ENCODE results near the gene DRC7. TPM values are rescaled to one million over a fixed set of nuclear protein-coding genes. Genes with fewer than 3 reads are reported as not detected.

Gene DRC7
- total RNA-seq, 1 experiment from 2014 or later: not detected

DNA sequence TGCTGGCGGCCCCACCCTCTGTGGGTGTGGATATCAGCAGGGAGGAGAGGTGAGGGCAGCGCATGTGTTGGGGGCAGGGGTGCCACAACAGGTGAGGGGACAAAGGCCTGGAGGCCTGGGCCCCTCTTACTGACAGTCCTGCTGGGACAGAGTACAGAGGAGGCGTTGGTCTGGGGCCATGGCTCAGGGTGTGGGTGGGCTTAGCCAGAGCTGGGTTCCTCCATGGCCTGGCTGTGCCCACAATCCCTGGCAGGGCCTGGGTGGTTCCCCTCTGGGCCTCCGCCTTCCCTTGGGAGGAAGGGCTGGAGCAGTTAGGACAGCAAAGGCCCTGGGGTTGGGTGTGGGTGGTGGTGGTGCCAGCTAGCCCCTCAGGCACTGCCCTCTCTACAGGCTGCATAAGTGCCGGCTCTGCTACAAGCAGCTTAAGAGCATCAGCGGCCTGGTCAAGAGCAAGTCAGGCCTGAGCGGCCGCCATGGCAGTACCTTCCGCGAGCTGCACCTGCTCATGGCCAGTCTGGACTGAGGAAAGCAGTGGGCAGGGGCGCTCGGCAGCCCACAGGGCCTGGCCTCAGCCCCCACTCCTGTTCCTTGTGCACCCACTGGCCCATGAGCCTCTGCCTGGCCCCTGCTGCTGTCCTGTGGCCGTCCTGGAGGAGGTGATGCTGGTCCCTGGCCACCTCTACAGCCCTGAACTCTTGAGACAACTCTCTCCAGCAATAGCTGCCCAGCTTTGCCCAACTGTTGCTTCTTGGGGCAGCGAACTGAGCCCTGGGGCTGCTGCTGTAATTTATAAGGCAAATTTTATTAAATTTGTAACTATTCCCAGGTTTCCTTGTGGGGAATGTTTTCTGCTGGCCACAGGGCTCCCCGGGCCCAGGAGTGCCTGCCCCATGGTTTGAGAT lies 62.1 kb downstream of the DRC7 start:
- CTCF ChIA-PET: interaction anchor here (0.6 to 1.4 kb wide), 2 partner anchors 29 to 107 kb away, joined by 3 to 5 read pairs; no protein-coding TSS in a partner anchor
- Histone ChIP-seq H3K27ac (ENCODE audit: low read length) (no peak overlapping the region), H3K4me1 (ENCODE audit: control insufficient read depth, insufficient read depth, low read length) (no peaks in the 10 kb centered on the region)

DNA sequence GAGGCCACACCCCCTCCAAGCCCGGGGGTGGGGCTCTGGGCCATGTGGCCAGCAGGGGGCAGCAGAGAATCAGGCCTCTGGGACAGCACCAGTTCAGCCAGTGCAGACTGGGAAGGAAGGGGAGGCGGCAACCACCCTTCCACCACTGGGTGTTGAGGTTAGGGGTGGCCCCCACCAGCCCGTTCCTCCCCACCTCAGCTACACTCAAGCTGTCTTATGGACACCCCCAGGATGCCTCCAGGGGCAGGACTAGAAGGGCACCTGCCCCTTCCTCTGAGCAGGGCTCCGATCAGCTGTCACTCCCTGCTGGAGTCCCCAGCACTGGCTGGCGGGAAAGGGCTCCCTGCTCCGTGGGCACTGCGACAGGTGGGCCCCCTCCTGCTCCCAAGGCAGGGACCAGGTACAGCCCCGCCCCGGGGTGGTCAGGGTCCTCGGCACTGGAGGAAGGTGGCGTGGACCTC lies 62.8 kb downstream of the DRC7 start:
- CTCF ChIA-PET: interaction anchor here (1.4 kb wide), 1 partner anchor 106 kb away, joined by 3 read pairs; no protein-coding TSS in a partner anchor
- in situ Hi-C loops (cut with HindIII; ENCODE audit: low pct_unique_long_range_greater_than_20kb, low sequenced_read_pairs): no loop called here
- H3K4me1 ChIP-seq (ENCODE audit: control insufficient read depth, insufficient read depth, low read length): no peaks in the 10 kb centered on the region

More for the DNA sequence above, 62.1 kb downstream of the DRC7 start:
- ATAC-seq (0 out of 2 replicates have a peak, but pooled peaks have one; percentile 4), DNase-seq (ENCODE audit: low read depth, low spot score) (no peak)
- POLR2A ChIA-PET: no interaction called here
- Histone ChIP-seq H3K36me3 (ENCODE audit: control insufficient read depth, insufficient read depth, low read length) (no peaks in the 10 kb centered on the region), H3K9me3 (ENCODE audit: control insufficient read depth, insufficient read depth, low read depth, low read length) (no peaks in the 10 kb centered on the region), H3K27me3 (ENCODE audit: control insufficient read depth, insufficient read depth, low read length) (no peaks in the 10 kb centered on the region), H3K4me3 (ENCODE audit: low read depth in 2 of 2, low read length in 2 of 2) (no peak overlapping the region)
- in situ Hi-C loops (cut with HindIII; ENCODE audit: low pct_unique_long_range_greater_than_20kb, low sequenced_read_pairs): no loop called here
- intact Hi-C loops (cut with micrococcal nuclease; ENCODE audit: unreplicated experiment): loop anchor here (2.0 to 10.0 kb wide), 2 partner anchors 106 to 248 kb away; partner anchors contain the start of genes USB1 and ZNF319
- no TSS peak for BruUV-seq (replicated peaks)
- TF ChIP-seq SIN3A (IDR thresholded peaks at IDR 0.05; ENCODE audit: borderline replicate concordance, insufficient read depth, low read depth, low read length) (no peak), TCF7L2 (IDR thresholded peaks at IDR 0.05; ENCODE audit: low read depth, low read length) (no peak)
- TF ChIP-seq, protein P1, sequence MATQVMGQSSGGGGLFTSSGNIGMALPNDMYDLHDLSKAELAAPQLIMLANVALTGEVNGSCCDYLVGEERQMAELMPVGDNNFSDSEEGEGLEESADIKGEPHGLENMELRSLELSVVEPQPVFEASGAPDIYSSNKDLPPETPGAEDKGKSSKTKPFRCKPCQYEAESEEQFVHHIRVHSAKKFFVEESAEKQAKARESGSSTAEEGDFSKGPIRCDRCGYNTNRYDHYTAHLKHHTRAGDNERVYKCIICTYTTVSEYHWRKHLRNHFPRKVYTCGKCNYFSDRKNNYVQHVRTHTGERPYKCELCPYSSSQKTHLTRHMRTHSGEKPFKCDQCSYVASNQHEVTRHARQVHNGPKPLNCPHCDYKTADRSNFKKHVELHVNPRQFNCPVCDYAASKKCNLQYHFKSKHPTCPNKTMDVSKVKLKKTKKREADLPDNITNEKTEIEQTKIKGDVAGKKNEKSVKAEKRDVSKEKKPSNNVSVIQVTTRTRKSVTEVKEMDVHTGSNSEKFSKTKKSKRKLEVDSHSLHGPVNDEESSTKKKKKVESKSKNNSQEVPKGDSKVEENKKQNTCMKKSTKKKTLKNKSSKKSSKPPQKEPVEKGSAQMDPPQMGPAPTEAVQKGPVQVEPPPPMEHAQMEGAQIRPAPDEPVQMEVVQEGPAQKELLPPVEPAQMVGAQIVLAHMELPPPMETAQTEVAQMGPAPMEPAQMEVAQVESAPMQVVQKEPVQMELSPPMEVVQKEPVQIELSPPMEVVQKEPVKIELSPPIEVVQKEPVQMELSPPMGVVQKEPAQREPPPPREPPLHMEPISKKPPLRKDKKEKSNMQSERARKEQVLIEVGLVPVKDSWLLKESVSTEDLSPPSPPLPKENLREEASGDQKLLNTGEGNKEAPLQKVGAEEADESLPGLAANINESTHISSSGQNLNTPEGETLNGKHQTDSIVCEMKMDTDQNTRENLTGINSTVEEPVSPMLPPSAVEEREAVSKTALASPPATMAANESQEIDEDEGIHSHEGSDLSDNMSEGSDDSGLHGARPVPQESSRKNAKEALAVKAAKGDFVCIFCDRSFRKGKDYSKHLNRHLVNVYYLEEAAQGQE (IDR thresholded peaks at IDR 0.05; ENCODE audit: insufficient read depth in 1 of 2, low read depth in 2 of 2, low read length in 1 of 2): no peak
- TF ChIP-seq, protein P2, sequence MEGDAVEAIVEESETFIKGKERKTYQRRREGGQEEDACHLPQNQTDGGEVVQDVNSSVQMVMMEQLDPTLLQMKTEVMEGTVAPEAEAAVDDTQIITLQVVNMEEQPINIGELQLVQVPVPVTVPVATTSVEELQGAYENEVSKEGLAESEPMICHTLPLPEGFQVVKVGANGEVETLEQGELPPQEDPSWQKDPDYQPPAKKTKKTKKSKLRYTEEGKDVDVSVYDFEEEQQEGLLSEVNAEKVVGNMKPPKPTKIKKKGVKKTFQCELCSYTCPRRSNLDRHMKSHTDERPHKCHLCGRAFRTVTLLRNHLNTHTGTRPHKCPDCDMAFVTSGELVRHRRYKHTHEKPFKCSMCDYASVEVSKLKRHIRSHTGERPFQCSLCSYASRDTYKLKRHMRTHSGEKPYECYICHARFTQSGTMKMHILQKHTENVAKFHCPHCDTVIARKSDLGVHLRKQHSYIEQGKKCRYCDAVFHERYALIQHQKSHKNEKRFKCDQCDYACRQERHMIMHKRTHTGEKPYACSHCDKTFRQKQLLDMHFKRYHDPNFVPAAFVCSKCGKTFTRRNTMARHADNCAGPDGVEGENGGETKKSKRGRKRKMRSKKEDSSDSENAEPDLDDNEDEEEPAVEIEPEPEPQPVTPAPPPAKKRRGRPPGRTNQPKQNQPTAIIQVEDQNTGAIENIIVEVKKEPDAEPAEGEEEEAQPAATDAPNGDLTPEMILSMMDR (IDR thresholded peaks at IDR 0.05): no peak

More for the DNA sequence above, 62.8 kb downstream of the DRC7 start:
- BruUV-seq (replicated peaks): no TSS peak
- Histone ChIP-seq H3K27ac (ENCODE audit: low read length) (no peak overlapping the region), H3K27me3 (ENCODE audit: control insufficient read depth, insufficient read depth, low read length) (no peaks in the 10 kb centered on the region), H3K9me3 (ENCODE audit: control insufficient read depth, insufficient read depth, low read depth, low read length) (no peaks in the 10 kb centered on the region), H3K4me3 (ENCODE audit: low read depth in 2 of 2, low read length in 2 of 2) (no peak overlapping the region), H3K36me3 (ENCODE audit: control insufficient read depth, insufficient read depth, low read length) (no peaks in the 10 kb centered on the region)
- TF ChIP-seq, protein P2 (IDR thresholded peaks at IDR 0.05): peak; percentile 94
- TF ChIP-seq SIN3A (IDR thresholded peaks at IDR 0.05; ENCODE audit: borderline replicate concordance, insufficient read depth, low read depth, low read length): no peak
- DNase-seq (ENCODE audit: low read depth, low spot score) (no peak), ATAC-seq (peak; percentile 90)
- POLR2A ChIA-PET: no interaction called here
- intact Hi-C loops (cut with micrococcal nuclease; ENCODE audit: unreplicated experiment): loop anchor here (2.0 to 10.0 kb wide), 2 partner anchors 105 to 247 kb away; partner anchors contain the start of genes USB1 and ZNF319
